HG02798 (cell line): ENCODE results near the gene PRKD1.

ENCODE experiments used
- ATAC-seq: cut with Tn5 transposase; IDR thresholded peaks from one replicate; pipeline ENCODE4 v1.9.1; 2021; ENCODE audit warnings: mild to moderate bottlenecking; ENCODE audit not compliant: unreplicated experiment, poor library complexity

PRKD1 gene

GRCh38 chr14:29927376-29928116 lies at the start of gene PRKD1:
TSS of gene PRKD1 (minus strand) at chr14:29927847.
- ATAC-seq: no peak

GRCh38 chr14:29971101-29971500 lies 43.5 kb upstream of the PRKD1 start:
- no peak for ATAC-seq

- no peak for ATAC-seq
Observed at GRCh38 chr14:29955087-29955486, 27.4 kb upstream of the PRKD1 start.

GRCh38 chr14:29953501-29953900 lies 25.9 kb upstream of the PRKD1 start:
- ATAC-seq: no peak

GRCh38 chr14:29944091-29944490 lies 16.4 kb upstream of the PRKD1 start:
- ATAC-seq: no peak

GRCh38 chr14:29941401-29941800 lies 13.8 kb upstream of the PRKD1 start:
- ATAC-seq: no peak

- no peak for ATAC-seq
Observed at GRCh38 chr14:29940482-29940881, 12.8 kb upstream of the PRKD1 start.

- no peak for ATAC-seq
Observed at GRCh38 chr14:29937116-29937515, 9.5 kb upstream of the PRKD1 start.

- ATAC-seq: no peak
Observed at GRCh38 chr14:29930283-29930682, 2.6 kb upstream of the PRKD1 start.

GRCh38 chr14:29928117-29928640 lies 532 bp upstream of the PRKD1 start:
- ATAC-seq: no peak

GRCh38 chr14:29926701-29927375 lies 809 bp downstream of the PRKD1 start:
- ATAC-seq: no peak

GRCh38 chr14:29926228-29926627 lies 1.4 kb downstream of the PRKD1 start:
- no peak for ATAC-seq

- no peak for ATAC-seq
Observed at GRCh38 chr14:29925736-29926135, 1.9 kb downstream of the PRKD1 start.

GRCh38 chr14:29925101-29925722 lies 2.4 kb downstream of the PRKD1 start:
- no peak for ATAC-seq

- no peak for ATAC-seq
Observed at GRCh38 chr14:29919845-29920244, 7.8 kb downstream of the PRKD1 start.

- no peak for ATAC-seq
Observed at GRCh38 chr14:29918981-29919380, 8.7 kb downstream of the PRKD1 start.

- ATAC-seq: no peak
Observed at GRCh38 chr14:29913566-29913965, 14.1 kb downstream of the PRKD1 start.

- no peak for ATAC-seq
Observed at GRCh38 chr14:29911810-29912209, 15.8 kb downstream of the PRKD1 start.

GRCh38 chr14:29908652-29909577 lies 18.7 kb downstream of the PRKD1 start:
- ATAC-seq: no peak

GRCh38 chr14:29906256-29906870 lies 21.3 kb downstream of the PRKD1 start:
- ATAC-seq: no peak
